ENCODE measurements around the gene RABGAP1. TPM values are rescaled to one million over a fixed set of nuclear protein-coding genes. Genes with fewer than 3 reads are reported as not detected.

RABGAP1 gene
- total and polyA plus RNA-seq, 4 donors: 3.8 to 25.7 (median 10.5) TPM

DNA sequence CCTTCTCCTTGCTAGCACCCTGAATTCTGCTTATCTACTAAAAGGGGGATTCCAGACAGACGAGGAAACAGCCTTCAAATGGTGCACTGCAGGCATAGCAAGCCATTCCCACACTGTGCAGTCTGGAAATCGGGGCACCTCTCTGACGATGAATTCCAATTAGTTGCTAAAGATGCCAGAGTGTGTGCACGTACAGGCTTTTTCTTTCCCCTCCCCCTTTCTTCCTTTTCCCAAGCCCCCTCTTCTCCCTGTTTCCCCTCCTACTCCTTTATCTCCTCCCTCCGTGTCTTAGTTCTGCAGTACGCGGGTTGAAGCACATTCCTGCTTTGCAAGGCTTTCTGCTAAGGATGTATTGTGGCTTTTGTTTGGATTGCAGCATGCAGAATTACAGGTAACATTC is 92.5 kb downstream of the RABGAP1 start, which contains the start of gene GPR21:
Gene GPR21 (plus strand): TSS at position 316 of the 400 bp plus-strand sequence. CDS start 900 bp downstream, outside the sequence.
- H3K4me3 ChIP-seq (ENCODE audit: low read depth in 1 of 3, low read length in 3 of 3): no peak within 1 kb of the TSS
- H3K4me1 ChIP-seq (ENCODE audit: control insufficient read depth in 4 of 4, insufficient read depth in 4 of 4, low read length in 3 of 4): peaks cover 0 to 2% (median 0%) of the 10 kb centered on the region in 4 donors
- peaks cover 3 to 9% (median 4%) of the 10 kb centered on the region in 4 donors for H3K36me3 ChIP-seq (ENCODE audit: control insufficient read depth in 4 of 4, insufficient read depth in 3 of 4, low read depth in 1 of 4, low read length in 3 of 4)
- 71% methylated on average over 7 of the region's 7 CpGs for WGBS
- H3K9me3 ChIP-seq (ENCODE audit: control insufficient read depth in 4 of 4, low read length in 3 of 4): no peaks in the 10 kb centered on the region
- H3K27ac ChIP-seq (ENCODE audit: low read depth in 1 of 2, low read length in 2 of 2): no peak within 1 kb of the TSS
- no peak within 1 kb of the TSS for H3K9ac ChIP-seq (ENCODE audit: low read depth in 1 of 2, low read length in 2 of 2)
- H3K27me3 ChIP-seq (ENCODE audit: control insufficient read depth in 4 of 4, insufficient read depth in 4 of 4, low read length in 3 of 4): no peaks in the 10 kb centered on the region
- TF ChIP-seq SP1 (IDR thresholded peaks at IDR 0.05) (no peak), HNF4G (IDR thresholded peaks at IDR 0.05) (no peak), FOXA1 (IDR thresholded peaks at IDR 0.05) (no peak), EGR1 (IDR thresholded peaks at IDR 0.05; ENCODE audit: low read depth in 2 of 2) (no peak), FOXA2 (IDR thresholded peaks at IDR 0.05) (no peak), RAD21 (IDR thresholded peaks at IDR 0.05) (no peak)
- TF ChIP-seq, protein P1, sequence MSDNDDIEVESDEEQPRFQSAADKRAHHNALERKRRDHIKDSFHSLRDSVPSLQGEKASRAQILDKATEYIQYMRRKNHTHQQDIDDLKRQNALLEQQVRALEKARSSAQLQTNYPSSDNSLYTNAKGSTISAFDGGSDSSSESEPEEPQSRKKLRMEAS (IDR thresholded peaks at IDR 0.05): no peak
- TF ChIP-seq, protein P2, sequence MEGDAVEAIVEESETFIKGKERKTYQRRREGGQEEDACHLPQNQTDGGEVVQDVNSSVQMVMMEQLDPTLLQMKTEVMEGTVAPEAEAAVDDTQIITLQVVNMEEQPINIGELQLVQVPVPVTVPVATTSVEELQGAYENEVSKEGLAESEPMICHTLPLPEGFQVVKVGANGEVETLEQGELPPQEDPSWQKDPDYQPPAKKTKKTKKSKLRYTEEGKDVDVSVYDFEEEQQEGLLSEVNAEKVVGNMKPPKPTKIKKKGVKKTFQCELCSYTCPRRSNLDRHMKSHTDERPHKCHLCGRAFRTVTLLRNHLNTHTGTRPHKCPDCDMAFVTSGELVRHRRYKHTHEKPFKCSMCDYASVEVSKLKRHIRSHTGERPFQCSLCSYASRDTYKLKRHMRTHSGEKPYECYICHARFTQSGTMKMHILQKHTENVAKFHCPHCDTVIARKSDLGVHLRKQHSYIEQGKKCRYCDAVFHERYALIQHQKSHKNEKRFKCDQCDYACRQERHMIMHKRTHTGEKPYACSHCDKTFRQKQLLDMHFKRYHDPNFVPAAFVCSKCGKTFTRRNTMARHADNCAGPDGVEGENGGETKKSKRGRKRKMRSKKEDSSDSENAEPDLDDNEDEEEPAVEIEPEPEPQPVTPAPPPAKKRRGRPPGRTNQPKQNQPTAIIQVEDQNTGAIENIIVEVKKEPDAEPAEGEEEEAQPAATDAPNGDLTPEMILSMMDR (IDR thresholded peaks at IDR 0.05; ENCODE audit: low read depth, low read length, missing input control): no peak
- TF ChIP-seq, protein P3, sequence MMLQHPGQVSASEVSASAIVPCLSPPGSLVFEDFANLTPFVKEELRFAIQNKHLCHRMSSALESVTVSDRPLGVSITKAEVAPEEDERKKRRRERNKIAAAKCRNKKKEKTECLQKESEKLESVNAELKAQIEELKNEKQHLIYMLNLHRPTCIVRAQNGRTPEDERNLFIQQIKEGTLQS (IDR thresholded peaks at IDR 0.05): no peak
- DNase-seq (ENCODE audit: low spot score): no peak

DNA sequence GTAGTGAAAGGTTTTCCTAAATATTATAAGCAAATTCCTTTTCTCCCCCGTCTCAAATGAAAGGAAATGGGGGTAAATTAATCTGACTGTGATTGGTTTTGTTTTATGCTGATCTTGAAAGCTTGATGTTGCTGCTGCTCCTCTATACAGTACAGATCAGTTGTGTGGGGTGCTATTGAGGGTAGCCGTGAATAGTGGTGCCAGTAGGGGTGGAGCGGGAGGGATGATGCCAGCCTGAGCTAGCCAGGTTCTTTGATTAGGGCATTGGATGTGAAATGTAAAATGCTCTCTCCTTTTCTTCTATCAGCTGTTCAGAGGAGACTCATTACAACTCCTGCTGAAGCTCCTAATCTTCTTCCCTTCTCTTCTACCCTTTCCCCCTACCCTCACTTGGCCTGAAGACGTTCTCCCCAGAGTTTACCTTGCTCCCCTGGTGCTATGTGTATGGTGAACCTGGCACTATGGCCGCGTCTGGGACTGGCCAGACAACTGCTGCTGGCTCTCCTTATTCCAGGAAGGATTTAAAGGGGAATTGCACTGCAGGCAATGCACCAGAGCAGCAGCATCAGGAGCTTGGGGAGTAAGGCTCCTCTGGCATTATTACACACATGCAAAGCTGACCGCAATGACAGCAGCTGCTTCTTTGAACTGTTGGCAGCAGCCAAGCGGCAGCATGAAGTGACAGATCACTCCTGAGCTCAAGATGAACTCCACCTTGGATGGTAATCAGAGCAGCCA is 93.2 kb downstream of the RABGAP1 start:
- 84% methylated on average over 8 of the region's 8 CpGs for WGBS
- H3K4me1 ChIP-seq (ENCODE audit: control insufficient read depth in 4 of 4, insufficient read depth in 4 of 4, low read length in 3 of 4): peaks cover 0 to 3% (median 1%) of the 10 kb centered on the region in 4 donors
- no peak overlapping the region for H3K4me3 ChIP-seq (ENCODE audit: low read depth in 1 of 3, low read length in 3 of 3)
- H3K27ac ChIP-seq (ENCODE audit: low read depth in 1 of 2, low read length in 2 of 2): no peak overlapping the region
- DNase-seq (ENCODE audit: low spot score): no peak
- H3K36me3 ChIP-seq (ENCODE audit: control insufficient read depth in 4 of 4, insufficient read depth in 3 of 4, low read depth in 1 of 4, low read length in 3 of 4): peaks cover 3 to 9% (median 4%) of the 10 kb centered on the region in 4 donors
- H3K9me3 ChIP-seq (ENCODE audit: control insufficient read depth in 4 of 4, low read length in 3 of 4): no peaks in the 10 kb centered on the region
- no peak for TF ChIP-seq RAD21 (IDR thresholded peaks at IDR 0.05)
- no peak for TF ChIP-seq FOXA1 (IDR thresholded peaks at IDR 0.05)
- TF ChIP-seq YY1 (IDR thresholded peaks at IDR 0.05): no peak
- no peaks in the 10 kb centered on the region for H3K27me3 ChIP-seq (ENCODE audit: control insufficient read depth in 4 of 4, insufficient read depth in 4 of 4, low read length in 3 of 4)
- H3K9ac ChIP-seq (ENCODE audit: low read depth in 1 of 2, low read length in 2 of 2): no peak overlapping the region

DNA sequence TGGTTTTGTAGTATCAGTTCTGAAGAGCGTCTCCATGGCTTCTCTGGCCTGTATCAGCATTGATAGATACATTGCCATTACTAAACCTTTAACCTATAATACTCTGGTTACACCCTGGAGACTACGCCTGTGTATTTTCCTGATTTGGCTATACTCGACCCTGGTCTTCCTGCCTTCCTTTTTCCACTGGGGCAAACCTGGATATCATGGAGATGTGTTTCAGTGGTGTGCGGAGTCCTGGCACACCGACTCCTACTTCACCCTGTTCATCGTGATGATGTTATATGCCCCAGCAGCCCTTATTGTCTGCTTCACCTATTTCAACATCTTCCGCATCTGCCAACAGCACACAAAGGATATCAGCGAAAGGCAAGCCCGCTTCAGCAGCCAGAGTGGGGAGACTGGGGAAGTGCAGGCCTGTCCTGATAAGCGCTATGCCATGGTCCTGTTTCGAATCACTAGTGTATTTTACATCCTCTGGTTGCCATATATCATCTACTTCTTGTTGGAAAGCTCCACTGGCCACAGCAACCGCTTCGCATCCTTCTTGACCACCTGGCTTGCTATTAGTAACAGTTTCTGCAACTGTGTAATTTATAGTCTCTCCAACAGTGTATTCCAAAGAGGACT is 94.2 kb downstream of the RABGAP1 start:
- Histone ChIP-seq H3K9ac (ENCODE audit: low read depth in 1 of 2, low read length in 2 of 2) (no peak overlapping the region), H3K4me1 (ENCODE audit: control insufficient read depth in 4 of 4, insufficient read depth in 4 of 4, low read length in 3 of 4) (peaks cover 0 to 5% (median 3%) of the 10 kb centered on the region in 4 donors), H3K36me3 (ENCODE audit: control insufficient read depth in 4 of 4, insufficient read depth in 3 of 4, low read depth in 1 of 4, low read length in 3 of 4) (peaks cover 3 to 9% (median 3%) of the 10 kb centered on the region in 4 donors), H3K27ac (ENCODE audit: low read depth in 1 of 2, low read length in 2 of 2) (no peak overlapping the region), H3K27me3 (ENCODE audit: control insufficient read depth in 4 of 4, insufficient read depth in 4 of 4, low read length in 3 of 4) (no peaks in the 10 kb centered on the region), H3K9me3 (ENCODE audit: control insufficient read depth in 4 of 4, low read length in 3 of 4) (no peaks in the 10 kb centered on the region), H3K4me3 (ENCODE audit: low read depth in 1 of 3, low read length in 3 of 3) (no peak overlapping the region)
- WGBS: 91% methylated on average over 13 of the region's 13 CpGs
- peak; percentile 40 for DNase-seq (ENCODE audit: low spot score)
- no peak for TF ChIP-seq NR2F2 (IDR thresholded peaks at IDR 0.05)
- TF ChIP-seq YY1 (IDR thresholded peaks at IDR 0.05): no peak
- TF ChIP-seq, protein P1 (IDR thresholded peaks at IDR 0.05): no peak
- no peak for TF ChIP-seq SP1 (IDR thresholded peaks at IDR 0.05)
- TF ChIP-seq, protein P4, sequence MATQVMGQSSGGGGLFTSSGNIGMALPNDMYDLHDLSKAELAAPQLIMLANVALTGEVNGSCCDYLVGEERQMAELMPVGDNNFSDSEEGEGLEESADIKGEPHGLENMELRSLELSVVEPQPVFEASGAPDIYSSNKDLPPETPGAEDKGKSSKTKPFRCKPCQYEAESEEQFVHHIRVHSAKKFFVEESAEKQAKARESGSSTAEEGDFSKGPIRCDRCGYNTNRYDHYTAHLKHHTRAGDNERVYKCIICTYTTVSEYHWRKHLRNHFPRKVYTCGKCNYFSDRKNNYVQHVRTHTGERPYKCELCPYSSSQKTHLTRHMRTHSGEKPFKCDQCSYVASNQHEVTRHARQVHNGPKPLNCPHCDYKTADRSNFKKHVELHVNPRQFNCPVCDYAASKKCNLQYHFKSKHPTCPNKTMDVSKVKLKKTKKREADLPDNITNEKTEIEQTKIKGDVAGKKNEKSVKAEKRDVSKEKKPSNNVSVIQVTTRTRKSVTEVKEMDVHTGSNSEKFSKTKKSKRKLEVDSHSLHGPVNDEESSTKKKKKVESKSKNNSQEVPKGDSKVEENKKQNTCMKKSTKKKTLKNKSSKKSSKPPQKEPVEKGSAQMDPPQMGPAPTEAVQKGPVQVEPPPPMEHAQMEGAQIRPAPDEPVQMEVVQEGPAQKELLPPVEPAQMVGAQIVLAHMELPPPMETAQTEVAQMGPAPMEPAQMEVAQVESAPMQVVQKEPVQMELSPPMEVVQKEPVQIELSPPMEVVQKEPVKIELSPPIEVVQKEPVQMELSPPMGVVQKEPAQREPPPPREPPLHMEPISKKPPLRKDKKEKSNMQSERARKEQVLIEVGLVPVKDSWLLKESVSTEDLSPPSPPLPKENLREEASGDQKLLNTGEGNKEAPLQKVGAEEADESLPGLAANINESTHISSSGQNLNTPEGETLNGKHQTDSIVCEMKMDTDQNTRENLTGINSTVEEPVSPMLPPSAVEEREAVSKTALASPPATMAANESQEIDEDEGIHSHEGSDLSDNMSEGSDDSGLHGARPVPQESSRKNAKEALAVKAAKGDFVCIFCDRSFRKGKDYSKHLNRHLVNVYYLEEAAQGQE (IDR thresholded peaks at IDR 0.05): no peak
- TF ChIP-seq, protein P3 (IDR thresholded peaks at IDR 0.05): no peak
- no peak for TF ChIP-seq EGR1 (IDR thresholded peaks at IDR 0.05; ENCODE audit: low read depth in 2 of 2)
- TF ChIP-seq HNF4A (conservative IDR thresholded peaks at IDR 0.05): no peak
- TF ChIP-seq, protein P5, sequence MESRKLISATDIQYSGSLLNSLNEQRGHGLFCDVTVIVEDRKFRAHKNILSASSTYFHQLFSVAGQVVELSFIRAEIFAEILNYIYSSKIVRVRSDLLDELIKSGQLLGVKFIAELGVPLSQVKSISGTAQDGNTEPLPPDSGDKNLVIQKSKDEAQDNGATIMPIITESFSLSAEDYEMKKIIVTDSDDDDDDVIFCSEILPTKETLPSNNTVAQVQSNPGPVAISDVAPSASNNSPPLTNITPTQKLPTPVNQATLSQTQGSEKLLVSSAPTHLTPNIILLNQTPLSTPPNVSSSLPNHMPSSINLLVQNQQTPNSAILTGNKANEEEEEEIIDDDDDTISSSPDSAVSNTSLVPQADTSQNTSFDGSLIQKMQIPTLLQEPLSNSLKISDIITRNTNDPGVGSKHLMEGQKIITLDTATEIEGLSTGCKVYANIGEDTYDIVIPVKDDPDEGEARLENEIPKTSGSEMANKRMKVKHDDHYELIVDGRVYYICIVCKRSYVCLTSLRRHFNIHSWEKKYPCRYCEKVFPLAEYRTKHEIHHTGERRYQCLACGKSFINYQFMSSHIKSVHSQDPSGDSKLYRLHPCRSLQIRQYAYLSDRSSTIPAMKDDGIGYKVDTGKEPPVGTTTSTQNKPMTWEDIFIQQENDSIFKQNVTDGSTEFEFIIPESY (IDR thresholded peaks at IDR 0.05): no peak
- no peak for TF ChIP-seq GABPA (IDR thresholded peaks at IDR 0.05 in 1 of 2, conservative IDR thresholded peaks at IDR 0.05 in 1 of 2)
- no peak for TF ChIP-seq RXRA (IDR thresholded peaks at IDR 0.05)
